CD4-positive, alpha-beta T cell treated with Interleukin-2 at 100 ng/mL for 4 hours (primary cell): Measurements from ENCODE around the gene GDE1.
"Not testable (repeated sequence)": the region's sequence is repeated elsewhere in the genome, so short reads cannot be mapped to it uniquely, and the experiment has no call there.

Experiments
- DNase-seq: peaks from one replicate; pipeline ENCODE4 v3.0.0-alpha.2; 2020; ENCODE audit warnings: low spot score

The GDE1 gene

DNA sequence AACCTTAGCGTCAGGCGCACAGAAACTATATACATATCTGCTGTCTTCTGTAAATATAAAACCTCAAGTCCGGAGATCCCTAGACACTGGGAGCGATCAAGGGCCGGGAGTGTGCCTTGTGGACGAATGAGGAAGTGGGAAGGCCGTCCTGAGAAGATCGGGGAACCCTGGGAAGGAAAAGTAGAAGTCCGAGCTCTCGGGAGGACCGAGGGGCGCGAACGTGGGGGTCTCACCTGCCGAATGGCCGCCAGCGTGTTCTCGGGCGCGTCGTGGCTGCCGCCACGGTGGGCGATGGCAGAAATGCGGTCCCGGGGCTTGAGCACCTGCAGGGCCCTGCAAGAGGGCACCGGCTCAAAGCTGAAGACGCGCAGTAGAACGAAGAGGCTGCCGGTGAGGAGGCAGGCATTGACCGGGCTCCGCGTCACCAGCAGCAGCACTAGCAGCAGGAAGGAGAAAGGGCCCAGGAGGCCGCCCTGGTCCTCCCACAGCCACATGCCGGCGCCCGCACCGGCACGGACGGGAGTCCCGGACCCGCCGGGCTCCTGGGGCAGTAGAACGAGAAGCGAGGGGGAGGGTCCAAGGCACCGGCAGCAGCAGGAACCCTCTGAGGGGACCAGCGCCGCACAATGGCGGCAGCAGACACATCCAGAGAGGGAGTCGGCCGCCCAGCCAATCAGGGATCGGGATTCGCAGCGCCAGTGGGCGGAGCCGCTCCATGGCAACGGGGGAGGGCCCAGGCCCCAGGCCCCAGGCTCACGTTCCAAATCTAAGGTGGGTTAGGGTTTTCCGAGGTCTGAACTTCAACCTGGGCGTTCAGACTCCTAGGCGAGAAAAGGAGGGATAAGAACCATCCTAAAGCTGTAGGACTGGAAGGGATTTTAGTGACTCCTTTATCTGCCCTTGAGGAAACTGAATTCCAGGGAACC lies at the start of gene GDE1:
Gene GDE1, minus strand, starts transcription at position 628 of the 926 bp plus-strand sequence. Its CDS starts 134 bp downstream, at position 494.
- DNase-seq: peak; percentile 93

GRCh38 chr16:19567560-19567959 lies 45.7 kb upstream of the GDE1 start:
- DNase-seq: no peak

GRCh38 chr16:19566362-19566761 lies 44.5 kb upstream of the GDE1 start:
- no peak for DNase-seq

DNA sequence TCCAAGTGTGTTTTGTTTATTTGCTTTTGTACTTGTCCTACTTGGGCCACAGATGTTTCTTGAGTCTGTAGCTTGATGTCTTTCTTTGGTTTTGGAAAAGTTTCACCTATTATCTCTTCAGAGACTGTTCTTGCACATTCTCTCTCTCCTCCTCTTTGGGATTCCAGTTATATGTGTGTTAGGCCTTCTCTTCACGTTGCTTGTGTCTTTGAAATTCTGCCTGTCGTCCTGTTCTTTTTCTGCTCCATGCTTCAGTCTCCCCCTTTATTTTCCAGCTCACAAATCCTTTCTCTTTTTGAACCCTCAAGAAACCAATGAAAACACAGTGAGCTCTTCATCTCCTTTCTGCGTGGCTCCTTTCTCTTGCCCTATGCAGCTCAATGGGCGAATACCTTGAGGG lies 41.5 kb upstream of the GDE1 start:
- no peak for DNase-seq

DNA sequence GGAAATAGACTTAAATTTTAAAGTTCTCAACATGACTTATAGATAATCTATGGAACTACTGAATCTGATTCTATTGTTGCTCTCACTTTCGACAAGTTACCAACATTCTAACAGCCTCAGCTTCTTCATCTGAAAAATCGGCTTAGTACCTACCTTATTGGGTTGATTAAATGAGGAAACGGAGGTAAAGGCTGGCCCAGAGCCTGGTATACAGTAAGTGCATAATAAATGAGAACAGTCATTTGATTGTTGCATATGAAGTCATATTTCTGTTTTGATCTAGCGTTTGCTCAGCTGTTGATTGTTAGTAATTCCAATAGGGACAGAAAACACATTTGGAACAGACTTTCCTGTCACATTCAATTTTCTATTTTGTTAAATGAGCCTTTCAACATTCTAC lies 38.2 kb upstream of the GDE1 start:
- no peak for DNase-seq

GRCh38 chr16:19559242-19559910 lies 37.5 kb upstream of the GDE1 start:
- peak; percentile 64 for DNase-seq

GRCh38 chr16:19555938-19556771 lies 34.3 kb upstream of the GDE1 start:
- DNase-seq: peak; percentile 4

DNA sequence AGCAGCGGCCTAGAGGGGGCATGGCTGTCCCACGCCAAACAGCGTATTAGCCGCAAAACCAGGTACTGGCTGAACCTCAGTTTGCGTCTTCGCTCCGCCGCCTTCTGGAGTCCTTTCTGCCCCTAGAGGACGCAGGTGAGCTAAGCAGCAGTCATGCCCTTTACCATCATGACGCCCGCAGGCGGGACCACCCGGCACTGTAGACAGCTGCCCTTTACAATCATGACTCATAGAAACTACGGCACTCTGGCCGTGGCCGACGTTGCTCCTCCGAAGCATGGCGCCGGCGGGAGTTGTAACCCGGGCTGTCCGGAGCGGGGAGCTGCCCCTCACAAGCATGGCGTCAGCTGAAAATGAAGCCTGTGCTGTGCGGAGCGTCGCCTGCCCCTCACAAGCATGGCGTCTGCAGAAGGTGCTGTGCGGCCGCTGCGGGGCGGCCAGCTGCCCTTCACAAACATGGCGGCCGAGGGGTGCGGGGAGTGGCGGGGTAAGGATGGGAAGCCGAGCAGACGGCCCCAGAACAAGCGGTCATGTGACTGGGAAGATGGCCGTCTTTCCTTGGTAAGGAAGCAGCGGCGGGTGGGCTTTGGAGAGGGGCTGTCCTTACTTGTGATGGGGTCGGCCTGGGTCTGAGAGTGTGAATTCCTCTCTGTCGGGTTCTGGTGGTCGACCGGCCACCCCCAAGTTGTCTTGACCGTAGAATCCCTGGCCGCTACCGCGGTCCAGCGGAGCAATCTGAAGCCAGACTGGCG lies 33.5 kb upstream of the GDE1 start, which contains the start of gene VPS35L:
Gene VPS35L, plus strand, starts transcription at position 518 of the 752 bp plus-strand sequence. Its CDS starts 27 bp downstream, at position 545.
- peak; percentile 99 for DNase-seq

GRCh38 chr16:19549673-19550072 lies 27.8 kb upstream of the GDE1 start:
- DNase-seq: no peak

- DNase-seq: no peak
These were observed 26.2 kb upstream of the GDE1 start for GRCh38 chr16:19548144-19548543.

GRCh38 chr16:19543278-19543996 lies 21.5 kb upstream of the GDE1 start:
- DNase-seq: not testable (repeated sequence)

GRCh38 chr16:19542138-19542821 lies 20.4 kb upstream of the GDE1 start:
- no peak for DNase-seq

DNA sequence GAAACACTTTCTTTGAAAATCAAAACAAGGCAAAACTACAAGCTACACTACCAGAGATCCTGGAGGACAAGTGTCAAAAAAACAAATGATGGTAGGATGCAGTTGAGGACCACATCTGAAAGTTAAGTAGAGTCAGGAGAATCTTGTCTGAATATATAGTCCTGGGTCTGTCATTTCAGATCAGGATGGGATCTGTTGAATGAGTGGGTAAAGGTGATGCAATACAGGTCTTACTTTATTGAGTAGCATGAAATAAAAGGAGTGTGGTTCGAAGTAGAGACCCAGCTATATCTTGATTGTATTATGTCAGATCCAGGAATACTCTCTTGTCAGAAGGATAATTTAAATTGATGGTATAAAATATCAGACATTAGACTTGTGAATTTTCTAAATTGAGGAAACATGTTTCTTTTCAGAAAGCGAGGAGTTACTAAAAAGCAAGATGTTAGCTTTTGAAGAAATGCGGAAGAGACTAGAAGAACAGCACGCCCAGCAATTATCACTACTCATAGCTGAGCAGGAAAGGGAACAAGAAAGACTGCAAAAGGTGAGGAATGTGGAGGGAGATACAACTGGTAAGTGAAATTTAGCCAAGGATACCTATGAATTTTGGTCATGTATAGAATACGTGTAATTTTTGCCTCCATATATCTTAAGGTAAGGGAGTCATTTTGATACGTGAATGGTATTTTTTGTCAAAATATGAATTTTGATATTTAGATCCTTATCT lies 18.5 kb upstream of the GDE1 start:
- DNase-seq: no peak

DNA sequence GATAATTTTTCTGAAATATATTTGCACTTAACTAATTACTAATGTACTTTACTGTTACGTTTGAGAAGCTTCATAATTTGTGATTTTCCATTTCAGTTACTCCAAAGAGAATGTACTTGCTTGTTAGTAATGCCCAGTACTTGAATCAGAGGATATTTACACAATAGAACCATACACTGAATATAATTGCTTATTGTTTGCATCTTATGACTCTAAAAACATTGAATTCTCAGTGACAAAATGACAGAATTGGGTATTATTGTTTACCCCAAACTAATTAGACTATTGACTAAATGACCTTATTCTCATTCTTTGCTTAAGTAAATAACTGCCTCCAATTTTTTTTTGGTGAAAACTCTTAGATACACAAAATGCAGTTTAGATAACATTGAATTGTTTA lies 10.7 kb upstream of the GDE1 start:
- DNase-seq: no peak

DNA sequence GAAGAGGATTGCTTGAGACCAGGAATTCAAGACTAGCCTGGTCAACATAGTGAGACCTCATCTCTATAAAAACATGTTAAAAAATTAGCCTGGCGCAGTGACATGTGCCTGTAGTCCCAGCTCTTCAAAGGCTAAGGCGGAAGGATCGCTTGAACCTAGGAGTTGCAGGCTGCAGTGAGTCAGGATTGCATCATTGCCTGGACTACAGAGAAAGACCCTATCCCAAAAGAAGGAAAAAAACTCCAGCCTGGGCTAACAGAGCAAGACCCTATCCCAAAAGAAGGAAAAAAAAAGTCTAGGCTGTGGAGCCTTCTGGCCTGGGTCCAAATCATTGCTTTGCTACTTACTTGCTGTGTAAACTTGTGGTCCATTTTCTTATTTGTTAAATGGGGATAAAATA lies 6.8 kb upstream of the GDE1 start:
- no peak for DNase-seq

- DNase-seq: no peak
These were observed 5.3 kb upstream of the GDE1 start for GRCh38 chr16:19527161-19527560.

DNA sequence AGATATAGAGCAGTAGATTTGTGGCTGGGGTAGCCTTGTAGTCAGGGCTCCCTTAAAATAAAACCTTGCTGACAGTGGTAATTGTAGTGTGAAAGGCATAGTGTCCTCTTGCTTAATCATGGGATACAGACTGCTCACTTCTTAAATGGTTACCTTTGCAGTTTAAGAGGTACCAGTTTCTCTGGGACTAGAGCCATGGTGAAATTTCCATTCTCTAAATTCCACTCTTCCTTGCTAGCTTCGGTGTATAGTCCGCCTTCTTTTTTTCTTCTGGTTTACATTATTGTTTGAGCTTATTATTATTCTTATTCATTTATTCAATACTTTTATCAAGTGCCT lies 3.5 kb upstream of the GDE1 start:
- no peak for DNase-seq

DNA sequence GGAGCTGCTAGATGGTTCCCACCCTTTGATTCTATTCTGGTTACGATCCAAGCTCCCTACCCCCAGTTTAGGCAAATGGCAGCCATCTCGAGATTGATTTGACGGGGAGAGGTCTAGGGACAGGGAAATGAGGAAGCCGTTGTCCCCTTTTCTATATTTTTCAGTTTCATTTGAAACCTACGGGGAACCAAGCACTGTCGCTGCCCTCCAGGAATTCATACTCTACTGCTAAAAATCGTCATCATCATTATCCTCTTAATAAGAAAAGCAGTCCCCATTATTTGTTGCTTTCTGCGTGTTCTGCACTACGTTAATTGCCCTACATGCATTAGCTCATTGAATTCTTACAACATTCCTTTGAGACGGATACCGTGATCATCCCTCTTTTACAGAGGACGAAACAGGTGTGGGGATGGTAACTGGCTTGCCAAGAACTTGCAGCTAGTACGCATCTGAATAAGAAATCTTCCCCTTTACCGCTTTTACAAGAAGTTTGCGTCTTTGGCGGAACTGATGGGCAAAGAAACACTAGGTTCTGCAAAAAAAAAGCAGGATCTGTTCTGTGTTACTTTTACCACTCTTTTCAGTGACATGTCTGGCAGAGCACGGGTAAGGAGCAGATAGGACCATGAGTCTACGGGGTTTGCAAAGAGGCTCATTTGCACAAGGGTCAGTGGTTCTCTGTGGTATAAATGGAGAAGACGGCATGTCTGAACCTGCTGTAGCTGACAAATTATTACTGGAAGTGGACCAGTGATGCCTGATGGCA lies 2.9 kb upstream of the GDE1 start:
- no peak for DNase-seq

- DNase-seq: no peak
These were observed 2.4 kb upstream of the GDE1 start for GRCh38 chr16:19524356-19524615.
